HFFc6 (cell line): ENCODE results near the gene TMEM150C. TPM values are rescaled to one million over a fixed set of nuclear protein-coding genes. Genes with fewer than 3 reads are reported as not detected.

Experiments used
- DNase-seq: peaks from one replicate; pipeline ENCODE4 v3.0.0-alpha.2; 2018
- H3K27ac Mint-ChIP-seq: 2 replicates; pipeline ENCODE4 v1.8.0; 2020; ENCODE audit warnings: mild to moderate bottlenecking, mixed read lengths
- H3K27me3 Mint-ChIP-seq: 2 replicates; pipeline ENCODE4 v1.8.0; 2021; ENCODE audit warnings: mild to moderate bottlenecking, moderate library complexity, mixed read lengths; ENCODE audit not compliant: insufficient read depth
- H3K36me3 Mint-ChIP-seq: 2 replicates; pipeline ENCODE4 v1.8.0; 2021; ENCODE audit warnings: low read depth, mixed read lengths
- H3K4me1 Mint-ChIP-seq: 2 replicates; pipeline ENCODE4 v1.8.0; 2020; ENCODE audit warnings: low read depth, mixed read lengths
- H3K4me3 Mint-ChIP-seq: 2 replicates; pipeline ENCODE4 v1.8.0; 2020; ENCODE audit warnings: mild to moderate bottlenecking, moderate library complexity, mixed read lengths
- H3K9me3 Mint-ChIP-seq: 2 replicates; pipeline ENCODE4 v1.8.0; 2020; ENCODE audit warnings: mild to moderate bottlenecking, mixed read lengths
- long read RNA-seq: library from polyadenylated mRNA; unstranded; transcript quantifications from one replicate; pipeline ENCODE4 v2.0.0, GENCODE V29; 2019
- total RNA-seq, 6 experiments: library from RNA; stranded (reverse); fragmentation: NEBNext Ultra II Directional; extraction: Animal tissue kit (Norgen Biotek cat#: 25700); gene quantifications; 2 replicates in 1 of 6; 3 replicates in 5 of 6; pipeline ENCODE4 v1.2.3, GENCODE V29; 2021
- TF ChIP-seq, protein P1 (sequence below): fragments of 200-600 bp; sonication (generic); IDR thresholded peaks from 2 replicates; pipeline ENCODE4 v1.5.0; 2021; ENCODE audit warnings: antibody characterized with exemption, mild to moderate bottlenecking

TMEM150C gene
- total RNA-seq = not detected
- long read RNA-seq = 0 reads

GRCh38 chr4:82561786-82562563 is at the start of gene TMEM150C:
Gene TMEM150C (minus strand): TSS chr4:82561988. CDS start chr4:82504657, 57,331 bp downstream.
- H3K27me3 Mint-ChIP-seq = peaks cover 49% of the 10 kb centered on the region
- H3K9me3 Mint-ChIP-seq = no peaks in the 10 kb centered on the region
- H3K36me3 Mint-ChIP-seq = peaks cover 5% of the 10 kb centered on the region; the same call in 1 of the 2 replicates
- H3K4me1 Mint-ChIP-seq = peaks cover 12% of the 10 kb centered on the region
- H3K4me3 Mint-ChIP-seq = peak within 1 kb of the TSS; percentile 78
- no peak for DNase-seq
- TF ChIP-seq, protein P1, sequence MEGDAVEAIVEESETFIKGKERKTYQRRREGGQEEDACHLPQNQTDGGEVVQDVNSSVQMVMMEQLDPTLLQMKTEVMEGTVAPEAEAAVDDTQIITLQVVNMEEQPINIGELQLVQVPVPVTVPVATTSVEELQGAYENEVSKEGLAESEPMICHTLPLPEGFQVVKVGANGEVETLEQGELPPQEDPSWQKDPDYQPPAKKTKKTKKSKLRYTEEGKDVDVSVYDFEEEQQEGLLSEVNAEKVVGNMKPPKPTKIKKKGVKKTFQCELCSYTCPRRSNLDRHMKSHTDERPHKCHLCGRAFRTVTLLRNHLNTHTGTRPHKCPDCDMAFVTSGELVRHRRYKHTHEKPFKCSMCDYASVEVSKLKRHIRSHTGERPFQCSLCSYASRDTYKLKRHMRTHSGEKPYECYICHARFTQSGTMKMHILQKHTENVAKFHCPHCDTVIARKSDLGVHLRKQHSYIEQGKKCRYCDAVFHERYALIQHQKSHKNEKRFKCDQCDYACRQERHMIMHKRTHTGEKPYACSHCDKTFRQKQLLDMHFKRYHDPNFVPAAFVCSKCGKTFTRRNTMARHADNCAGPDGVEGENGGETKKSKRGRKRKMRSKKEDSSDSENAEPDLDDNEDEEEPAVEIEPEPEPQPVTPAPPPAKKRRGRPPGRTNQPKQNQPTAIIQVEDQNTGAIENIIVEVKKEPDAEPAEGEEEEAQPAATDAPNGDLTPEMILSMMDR = no peak
- H3K27ac Mint-ChIP-seq = no peak within 1 kb of the TSS

- no peaks in the 10 kb centered on the region for H3K9me3 Mint-ChIP-seq
- no peaks in the 10 kb centered on the region for H3K36me3 Mint-ChIP-seq
- no peaks in the 10 kb centered on the region for H3K4me1 Mint-ChIP-seq
- DNase-seq = no peak
- H3K4me3 Mint-ChIP-seq = no peak overlapping the region
- H3K27ac Mint-ChIP-seq = no peak overlapping the region
- H3K27me3 Mint-ChIP-seq = peaks cover 31% of the 10 kb centered on the region
- TF ChIP-seq, protein P1 = no peak
Observed at GRCh38 chr4:82611527-82611926, 49.7 kb upstream of the TMEM150C start.

DNA sequence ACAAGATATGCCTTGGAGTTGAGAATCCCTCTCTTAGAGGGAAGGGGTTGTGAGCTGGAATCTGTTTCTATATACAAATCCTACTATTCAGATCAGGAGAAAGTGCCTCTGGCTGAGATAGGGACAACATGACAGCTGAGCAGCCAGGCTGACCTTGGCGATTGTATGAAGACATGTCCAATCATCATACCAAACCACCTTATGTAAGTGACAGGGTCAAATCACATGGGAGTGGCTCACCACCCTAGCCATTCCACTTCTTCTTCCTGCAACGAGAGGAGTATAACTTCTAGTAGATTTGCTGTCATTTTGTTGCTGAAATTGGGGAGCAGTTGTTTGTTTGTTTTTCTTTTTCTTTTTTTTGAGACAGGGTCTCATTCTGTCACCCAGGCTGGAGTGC is 48.3 kb upstream of the TMEM150C start:
- Mint-ChIP-seq H3K4me1 (no peaks in the 10 kb centered on the region), H3K27me3 (peaks cover 36% of the 10 kb centered on the region), H3K4me3 (no peak overlapping the region)

DNA sequence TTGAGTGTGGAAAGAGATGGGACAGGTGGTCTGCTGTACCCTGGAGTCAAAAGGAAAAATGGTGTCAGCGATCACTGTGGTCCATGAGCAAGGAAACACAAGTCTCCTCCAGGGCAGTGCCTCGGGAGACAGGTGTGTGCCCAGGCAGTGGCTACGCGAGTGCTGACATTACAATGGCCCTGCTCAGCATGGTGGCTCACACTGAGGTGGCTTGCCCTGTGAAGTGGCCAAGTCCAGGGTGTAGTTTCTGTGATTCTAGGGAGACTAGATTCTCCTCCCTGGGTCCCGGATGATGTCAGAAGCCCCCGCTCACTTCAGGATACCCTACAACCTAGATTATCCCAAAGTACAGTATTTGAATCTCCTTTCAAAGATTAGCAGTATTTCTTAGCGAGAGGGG is 44.8 kb upstream of the TMEM150C start:
- Mint-ChIP-seq H3K36me3 (no peaks in the 10 kb centered on the region), H3K9me3 (no peaks in the 10 kb centered on the region; the same call in 1 of the 2 replicates), H3K4me1 (no peaks in the 10 kb centered on the region), H3K27me3 (peaks cover 45% of the 10 kb centered on the region), H3K4me3 (no peak overlapping the region), H3K27ac (no peak overlapping the region)
- TF ChIP-seq, protein P1 = no peak
- DNase-seq = no peak

More for the DNA sequence above, 48.3 kb upstream of the TMEM150C start:
- Mint-ChIP-seq H3K9me3 (no peaks in the 10 kb centered on the region; the same call in 1 of the 2 replicates), H3K36me3 (no peaks in the 10 kb centered on the region), H3K27ac (no peak overlapping the region)
- TF ChIP-seq, protein P1 = no peak
- no peak for DNase-seq

- Mint-ChIP-seq H3K4me3 (no peak overlapping the region), H3K9me3 (no peaks in the 10 kb centered on the region; the same call in 1 of the 2 replicates), H3K4me1 (no peaks in the 10 kb centered on the region), H3K27me3 (peaks cover 47% of the 10 kb centered on the region), H3K27ac (no peak overlapping the region), H3K36me3 (no peaks in the 10 kb centered on the region)
- TF ChIP-seq, protein P1 = no peak
- DNase-seq = no peak
Observed at GRCh38 chr4:82604522-82604921, 42.7 kb upstream of the TMEM150C start.
